Neural progenitor cell (in vitro differentiated cells): ENCODE results near the gene UPF2. TPM values are rescaled to one million over a fixed set of nuclear protein-coding genes. Genes with fewer than 3 reads are reported as not detected.

ENCODE experiments used
- DNase-seq: peaks from one replicate; pipeline ENCODE4 v3.0.0-alpha.2; 2016; ENCODE audit warnings: low spot score
- H2AFZ ChIP-seq: fragments of 200-600 bp; sonication (generic); replicated peaks from 2 replicates; pipeline ENCODE4 v1.6.1; 2016; ENCODE audit warnings: antibody characterized with exemption
- H3F3A ChIP-seq: fragments of 200-600 bp; sonication (generic); 2 replicates; pipeline ENCODE4 v1.6.1; 2016; ENCODE audit warnings: antibody characterized with exemption, low read depth
- H3K27ac ChIP-seq: fragments of 200-600 bp; sonication (generic); 2 replicates; pipeline ENCODE4 v1.5.1; 2016; ENCODE audit warnings: mild to moderate bottlenecking
- H3K27me3 ChIP-seq: fragments of 200-600 bp; sonication (generic); 2 replicates; pipeline ENCODE4 v1.6.1; 2016; ENCODE audit warnings: mild to moderate bottlenecking, moderate library complexity
- H3K36me3 ChIP-seq: fragments of 200-600 bp; sonication (generic); 2 replicates; pipeline ENCODE4 v1.5.1; 2016
- H3K4me1 ChIP-seq: fragments of 200-600 bp; sonication (generic); 2 replicates; pipeline ENCODE4 v1.6.1; 2016; ENCODE audit warnings: mixed run types
- H3K4me2 ChIP-seq: fragments of 200-600 bp; sonication (generic); 2 replicates; pipeline ENCODE4 v1.6.1; 2016
- H3K4me3 ChIP-seq: fragments of 200-600 bp; sonication (generic); 2 replicates; pipeline ENCODE4 v1.5.1; 2016
- H3K79me2 ChIP-seq: fragments of 200-600 bp; sonication (generic); 2 replicates; pipeline ENCODE4 v1.6.1; 2016; ENCODE audit warnings: low read depth
- H3K9ac ChIP-seq: fragments of 200-600 bp; sonication (generic); 2 replicates; pipeline ENCODE4 v1.6.1; 2016
- H3K9me3 ChIP-seq: fragments of 200-600 bp; sonication (generic); 2 replicates; pipeline ENCODE4 v1.5.1; 2016; ENCODE audit warnings: low read depth
- H4K20me1 ChIP-seq: fragments of 200-600 bp; sonication (generic); 2 replicates; pipeline ENCODE4 v1.6.1; 2016; ENCODE audit warnings: low read depth
- H3K27ac Mint-ChIP-seq: 3 replicates; pipeline ENCODE4 v1.8.0; 2021; ENCODE audit warnings: mixed read lengths
- H3K27me3 Mint-ChIP-seq: 2 replicates; pipeline ENCODE4 v1.8.0; 2022; ENCODE audit warnings: low read depth, mild to moderate bottlenecking, inconsistent platforms, moderate library complexity, mixed read lengths; ENCODE audit not compliant: insufficient read depth
- H3K36me3 Mint-ChIP-seq: 3 replicates; pipeline ENCODE4 v1.8.0; 2021; ENCODE audit warnings: mixed read lengths
- H3K4me1 Mint-ChIP-seq: 3 replicates; pipeline ENCODE4 v1.8.0; 2021; ENCODE audit warnings: mixed read lengths
- H3K4me3 Mint-ChIP-seq: 3 replicates; pipeline ENCODE4 v1.8.0; 2021; ENCODE audit warnings: mild to moderate bottlenecking, moderate library complexity, mixed read lengths
- H3K9me3 Mint-ChIP-seq: 3 replicates; pipeline ENCODE4 v1.8.0; 2020; ENCODE audit warnings: mixed read lengths
- CTCF ChIP-seq: fragments of 200-600 bp; sonication (generic); IDR thresholded peaks from 2 replicates; pipeline ENCODE4 v1.5.1; 2017; ENCODE audit warnings: antibody characterized with exemption, mild to moderate bottlenecking
- EZH2 ChIP-seq: fragments of 200-600 bp; sonication (generic); IDR thresholded peaks from 2 replicates; pipeline ENCODE4 v1.6.1; 2017; ENCODE audit warnings: antibody characterized with exemption, mild to moderate bottlenecking, moderate library complexity
- EZH2phosphoT487 ChIP-seq: fragments of 200-600 bp; sonication (generic); IDR thresholded peaks from 2 replicates; pipeline ENCODE4 v1.6.1; 2017; ENCODE audit warnings: antibody characterized with exemption
- total RNA-seq: library from RNA; depleted of rRNA; stranded (reverse); fragments of >200 nt; gene quantifications from 2 replicates; pipeline ENCODE4 v1.2.3, GENCODE V29; 2015; ENCODE audit warnings: low replicate concordance

UPF2 gene, protein sequence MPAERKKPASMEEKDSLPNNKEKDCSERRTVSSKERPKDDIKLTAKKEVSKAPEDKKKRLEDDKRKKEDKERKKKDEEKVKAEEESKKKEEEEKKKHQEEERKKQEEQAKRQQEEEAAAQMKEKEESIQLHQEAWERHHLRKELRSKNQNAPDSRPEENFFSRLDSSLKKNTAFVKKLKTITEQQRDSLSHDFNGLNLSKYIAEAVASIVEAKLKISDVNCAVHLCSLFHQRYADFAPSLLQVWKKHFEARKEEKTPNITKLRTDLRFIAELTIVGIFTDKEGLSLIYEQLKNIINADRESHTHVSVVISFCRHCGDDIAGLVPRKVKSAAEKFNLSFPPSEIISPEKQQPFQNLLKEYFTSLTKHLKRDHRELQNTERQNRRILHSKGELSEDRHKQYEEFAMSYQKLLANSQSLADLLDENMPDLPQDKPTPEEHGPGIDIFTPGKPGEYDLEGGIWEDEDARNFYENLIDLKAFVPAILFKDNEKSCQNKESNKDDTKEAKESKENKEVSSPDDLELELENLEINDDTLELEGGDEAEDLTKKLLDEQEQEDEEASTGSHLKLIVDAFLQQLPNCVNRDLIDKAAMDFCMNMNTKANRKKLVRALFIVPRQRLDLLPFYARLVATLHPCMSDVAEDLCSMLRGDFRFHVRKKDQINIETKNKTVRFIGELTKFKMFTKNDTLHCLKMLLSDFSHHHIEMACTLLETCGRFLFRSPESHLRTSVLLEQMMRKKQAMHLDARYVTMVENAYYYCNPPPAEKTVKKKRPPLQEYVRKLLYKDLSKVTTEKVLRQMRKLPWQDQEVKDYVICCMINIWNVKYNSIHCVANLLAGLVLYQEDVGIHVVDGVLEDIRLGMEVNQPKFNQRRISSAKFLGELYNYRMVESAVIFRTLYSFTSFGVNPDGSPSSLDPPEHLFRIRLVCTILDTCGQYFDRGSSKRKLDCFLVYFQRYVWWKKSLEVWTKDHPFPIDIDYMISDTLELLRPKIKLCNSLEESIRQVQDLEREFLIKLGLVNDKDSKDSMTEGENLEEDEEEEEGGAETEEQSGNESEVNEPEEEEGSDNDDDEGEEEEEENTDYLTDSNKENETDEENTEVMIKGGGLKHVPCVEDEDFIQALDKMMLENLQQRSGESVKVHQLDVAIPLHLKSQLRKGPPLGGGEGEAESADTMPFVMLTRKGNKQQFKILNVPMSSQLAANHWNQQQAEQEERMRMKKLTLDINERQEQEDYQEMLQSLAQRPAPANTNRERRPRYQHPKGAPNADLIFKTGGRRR
- total RNA-seq = 19.6 and 33.2 TPM in 2 replicates

- Histone ChIP-seq H2AFZ (peak within 1 kb of the TSS; percentile 96), H3K27ac (peak within 1 kb of the TSS; percentile 99), H3F3A (peaks cover 6% of the 10 kb centered on the region), H3K4me1 (peaks cover 13% of the 10 kb centered on the region), H3K9me3 (no peaks in the 10 kb centered on the region), H3K36me3 (no peaks in the 10 kb centered on the region), H3K9ac (peak within 1 kb of the TSS; percentile 98), H3K4me2 (peak within 1 kb of the TSS; percentile 81), H4K20me1 (peaks cover 15% of the 10 kb centered on the region), H3K4me3 (peak within 1 kb of the TSS; percentile 95), H3K79me2 (peaks cover 45% of the 10 kb centered on the region), H3K27me3 (no peaks in the 10 kb centered on the region)
- Mint-ChIP-seq H3K9me3 (no peaks in the 10 kb centered on the region), H3K27ac (peak within 1 kb of the TSS; percentile 100), H3K4me3 (peak within 1 kb of the TSS; percentile 96), H3K27me3 (peaks cover 4% of the 10 kb centered on the region), H3K36me3 (no peaks in the 10 kb centered on the region), H3K4me1 (peaks cover 19% of the 10 kb centered on the region)
- DNase-seq = peak; percentile 97
- no peak for TF ChIP-seq EZH2phosphoT487
- TF ChIP-seq EZH2 = no peak
- TF ChIP-seq CTCF = no peak
Measured at GRCh38 chr10:12042797-12043651, at the start of gene UPF2. UPF2 (minus strand) TSS chr10:12042809; CDS start chr10:12035423, 7,386 bp downstream.

DNA sequence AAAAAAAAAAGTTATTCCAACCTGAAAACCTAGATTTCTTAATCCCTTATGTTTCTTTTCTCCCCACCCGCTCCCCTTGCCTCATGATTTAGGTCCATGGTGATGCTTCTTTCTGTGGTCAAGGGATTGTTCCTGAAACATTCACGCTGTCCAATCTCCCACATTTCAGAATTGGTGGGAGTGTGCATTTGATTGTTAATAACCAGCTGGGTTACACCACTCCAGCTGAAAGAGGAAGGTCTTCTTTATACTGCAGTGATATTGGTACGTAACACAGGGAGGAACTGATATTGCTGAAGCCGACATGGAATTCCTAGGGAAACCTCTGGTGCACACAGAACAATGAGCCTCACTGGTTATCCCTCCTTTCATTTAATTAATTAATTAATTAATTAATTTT lies 48.8 kb upstream of the UPF2 start:
- Histone ChIP-seq H3K27ac (no peak overlapping the region), H3K36me3 (no peaks in the 10 kb centered on the region), H3K27me3 (no peaks in the 10 kb centered on the region), H3F3A (no peaks in the 10 kb centered on the region), H4K20me1 (no peaks in the 10 kb centered on the region), H3K9ac (no peak overlapping the region), H3K4me2 (no peak overlapping the region), H3K4me3 (no peak overlapping the region), H3K4me1 (no peaks in the 10 kb centered on the region), H3K79me2 (no peaks in the 10 kb centered on the region), H3K9me3 (no peaks in the 10 kb centered on the region), H2AFZ (no peak overlapping the region)
- H3K4me1 Mint-ChIP-seq = no peaks in the 10 kb centered on the region
- H3K27ac Mint-ChIP-seq = no peak overlapping the region
- H3K9me3 Mint-ChIP-seq = no peaks in the 10 kb centered on the region
- no peak for DNase-seq
- no peak overlapping the region for H3K4me3 Mint-ChIP-seq
- H3K27me3 Mint-ChIP-seq = no peaks in the 10 kb centered on the region
- TF ChIP-seq CTCF = no peak
- no peak for TF ChIP-seq EZH2phosphoT487
- no peak for TF ChIP-seq EZH2
- peaks cover 37% of the 10 kb centered on the region for H3K36me3 Mint-ChIP-seq

- no peaks in the 10 kb centered on the region for H3K27me3 ChIP-seq
- Mint-ChIP-seq H3K27me3 (no peaks in the 10 kb centered on the region), H3K9me3 (no peaks in the 10 kb centered on the region), H3K27ac (no peak overlapping the region), H3K4me1 (no peaks in the 10 kb centered on the region), H3K36me3 (peaks cover 37% of the 10 kb centered on the region), H3K4me3 (no peak overlapping the region)
- no peak overlapping the region for H3K27ac ChIP-seq
- no peaks in the 10 kb centered on the region for H3K4me1 ChIP-seq
- H3K9ac ChIP-seq = no peak overlapping the region
- H3K36me3 ChIP-seq = no peaks in the 10 kb centered on the region
- no peaks in the 10 kb centered on the region for H3K79me2 ChIP-seq
- no peak overlapping the region for H3K4me2 ChIP-seq
- H4K20me1 ChIP-seq = no peaks in the 10 kb centered on the region
- DNase-seq = no peak
- no peaks in the 10 kb centered on the region for H3K9me3 ChIP-seq
- TF ChIP-seq EZH2phosphoT487 (no peak), EZH2 (no peak), CTCF (no peak)
- no peaks in the 10 kb centered on the region for H3F3A ChIP-seq
- H3K4me3 ChIP-seq = no peak overlapping the region
- no peak overlapping the region for H2AFZ ChIP-seq
Measured at GRCh38 chr10:12088919-12089318, 46.3 kb upstream of the UPF2 start.
